DND-41 (cell line): Measurements from ENCODE around the gene SEMA7A.

Experiments
- ATAC-seq: fragments of 200-7000 bp; cut with Tn5 transposase; 3 replicates; pipeline ENCODE4 v1.9.1; 2021; ENCODE audit warnings: low read depth; ENCODE audit not compliant: insufficient read depth
- DNase-seq: peaks from one replicate; pipeline ENCODE4 v3.0.0-alpha.2; 2020
- H2AFZ ChIP-seq: 2 replicates; pipeline ENCODE4 v1.6.0; 2012; ENCODE audit warnings: low read depth, low read length
- H3K27ac ChIP-seq: 2 replicates; pipeline ENCODE4 v1.5.1; 2012; ENCODE audit warnings: low read length, inconsistent platforms
- H3K27me3 ChIP-seq: fragments of 200-600 bp; sonication (generic); 2 replicates; pipeline ENCODE4 v1.6.0; 2012; ENCODE audit warnings: low read length, mild to moderate bottlenecking, inconsistent platforms; ENCODE audit not compliant: insufficient read depth, poor library complexity
- H3K36me3 ChIP-seq: 2 replicates; pipeline ENCODE4 v1.5.1; 2012; ENCODE audit warnings: low read length, inconsistent platforms; ENCODE audit not compliant: insufficient read depth
- H3K4me1 ChIP-seq: 2 replicates; pipeline ENCODE4 v1.5.1; 2012; ENCODE audit warnings: mild to moderate bottlenecking, low read length; ENCODE audit not compliant: insufficient read depth
- H3K4me2 ChIP-seq: 2 replicates; pipeline ENCODE4 v1.6.0; 2012; ENCODE audit warnings: mild to moderate bottlenecking, moderate library complexity, low read length, inconsistent platforms; ENCODE audit not compliant: insufficient read depth
- H3K4me3 ChIP-seq, 2 experiments: fragments of 200-600 bp in 1 of 2; shearing (Covaris generic) in 1 of 2; 2 replicates each; pipeline ENCODE4 v1.5.1; 2012 to 2016; ENCODE audit warnings: inconsistent platforms in 2 of 2, low read length in 2 of 2, mild to moderate bottlenecking in 2 of 2, low read depth in 1 of 2, moderate library complexity in 1 of 2
- H3K79me2 ChIP-seq: 2 replicates; pipeline ENCODE4 v1.6.0; 2012; ENCODE audit warnings: low read length, inconsistent platforms; ENCODE audit not compliant: insufficient read depth
- H3K9ac ChIP-seq: 2 replicates; pipeline ENCODE4 v1.6.0; 2012; ENCODE audit warnings: low read depth, mild to moderate bottlenecking, inconsistent platforms, low read length, moderate library complexity
- H3K9me3 ChIP-seq: 2 replicates; pipeline ENCODE4 v1.5.1; 2012; ENCODE audit warnings: low read length, moderate library complexity, mild to moderate bottlenecking, inconsistent platforms; ENCODE audit not compliant: insufficient read depth, severe bottlenecking
- H4K20me1 ChIP-seq: 2 replicates; pipeline ENCODE4 v1.6.0; 2012; ENCODE audit warnings: low read length; ENCODE audit not compliant: insufficient read depth
- EZH2 ChIP-seq: IDR thresholded peaks from 3 replicates; pipeline ENCODE4 v1.6.1; 2012; ENCODE audit warnings: borderline replicate concordance, low read depth, mild to moderate bottlenecking, moderate library complexity, low read length, inconsistent platforms; ENCODE audit not compliant: severe bottlenecking
- TF ChIP-seq, protein P1 (sequence below): IDR thresholded peaks from 2 replicates; pipeline ENCODE4 v1.5.1; 2012; ENCODE audit warnings: borderline replicate concordance, low read length, moderate library complexity, mild to moderate bottlenecking; ENCODE audit not compliant: poor library complexity, severe bottlenecking; ENCODE audit errors: extremely low read depth

The SEMA7A gene

DNA sequence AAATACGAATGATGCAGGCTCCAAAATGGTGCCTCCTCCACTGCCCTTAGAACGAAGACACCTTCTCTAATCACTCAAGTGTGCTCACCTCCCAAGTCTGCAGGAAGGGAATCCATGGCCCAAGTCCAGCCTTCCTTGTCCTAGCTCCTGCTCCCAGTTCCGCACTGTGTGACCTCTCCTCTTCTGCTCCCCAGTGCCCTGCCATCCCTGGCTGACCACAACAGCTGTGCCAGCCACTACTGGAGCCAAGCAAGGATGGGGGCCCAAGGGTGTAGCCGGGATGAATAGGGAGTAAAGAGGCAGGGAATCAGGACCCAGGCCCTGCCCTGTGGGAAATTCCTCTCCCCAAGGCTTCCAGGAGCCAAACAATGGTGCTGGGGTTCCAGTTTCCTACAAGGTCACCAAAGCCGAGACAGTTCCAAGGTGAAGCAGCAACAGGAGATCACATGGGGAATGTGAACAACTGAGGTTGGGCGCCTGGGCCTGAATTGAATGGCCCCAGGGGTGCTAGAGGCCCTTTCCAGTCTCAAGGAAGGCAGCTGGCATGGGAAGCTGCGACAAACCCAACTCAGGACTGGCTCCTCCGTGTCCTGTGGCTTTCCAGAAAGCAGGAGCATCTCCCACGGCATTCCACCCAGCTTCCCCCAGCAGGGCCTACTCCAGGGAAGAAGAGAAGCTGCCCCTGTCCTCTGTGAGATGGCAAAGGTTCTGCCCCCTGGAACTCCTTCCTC, 20.2 kb downstream of the SEMA7A start:
- Histone ChIP-seq H3K79me2 (no peaks in the 10 kb centered on the region), H3K27me3 (no peaks in the 10 kb centered on the region), H3K4me3 (no peak overlapping the region), H4K20me1 (peaks cover 3% of the 10 kb centered on the region; the same call in 1 of the 2 replicates), H3K36me3 (peaks cover 68% of the 10 kb centered on the region), H2AFZ (no peak overlapping the region), H3K4me1 (peaks cover 17% of the 10 kb centered on the region), H3K27ac (peak overlapping the region; percentile 26; the same call in 1 of the 2 replicates), H3K4me2 (no peak overlapping the region), H3K9ac (no peak overlapping the region), H3K9me3 (no peaks in the 10 kb centered on the region)
- ATAC-seq (no peak), DNase-seq (no peak)
- TF ChIP-seq, protein P1, sequence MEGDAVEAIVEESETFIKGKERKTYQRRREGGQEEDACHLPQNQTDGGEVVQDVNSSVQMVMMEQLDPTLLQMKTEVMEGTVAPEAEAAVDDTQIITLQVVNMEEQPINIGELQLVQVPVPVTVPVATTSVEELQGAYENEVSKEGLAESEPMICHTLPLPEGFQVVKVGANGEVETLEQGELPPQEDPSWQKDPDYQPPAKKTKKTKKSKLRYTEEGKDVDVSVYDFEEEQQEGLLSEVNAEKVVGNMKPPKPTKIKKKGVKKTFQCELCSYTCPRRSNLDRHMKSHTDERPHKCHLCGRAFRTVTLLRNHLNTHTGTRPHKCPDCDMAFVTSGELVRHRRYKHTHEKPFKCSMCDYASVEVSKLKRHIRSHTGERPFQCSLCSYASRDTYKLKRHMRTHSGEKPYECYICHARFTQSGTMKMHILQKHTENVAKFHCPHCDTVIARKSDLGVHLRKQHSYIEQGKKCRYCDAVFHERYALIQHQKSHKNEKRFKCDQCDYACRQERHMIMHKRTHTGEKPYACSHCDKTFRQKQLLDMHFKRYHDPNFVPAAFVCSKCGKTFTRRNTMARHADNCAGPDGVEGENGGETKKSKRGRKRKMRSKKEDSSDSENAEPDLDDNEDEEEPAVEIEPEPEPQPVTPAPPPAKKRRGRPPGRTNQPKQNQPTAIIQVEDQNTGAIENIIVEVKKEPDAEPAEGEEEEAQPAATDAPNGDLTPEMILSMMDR, result no peak
- no peak for TF ChIP-seq EZH2

DNA sequence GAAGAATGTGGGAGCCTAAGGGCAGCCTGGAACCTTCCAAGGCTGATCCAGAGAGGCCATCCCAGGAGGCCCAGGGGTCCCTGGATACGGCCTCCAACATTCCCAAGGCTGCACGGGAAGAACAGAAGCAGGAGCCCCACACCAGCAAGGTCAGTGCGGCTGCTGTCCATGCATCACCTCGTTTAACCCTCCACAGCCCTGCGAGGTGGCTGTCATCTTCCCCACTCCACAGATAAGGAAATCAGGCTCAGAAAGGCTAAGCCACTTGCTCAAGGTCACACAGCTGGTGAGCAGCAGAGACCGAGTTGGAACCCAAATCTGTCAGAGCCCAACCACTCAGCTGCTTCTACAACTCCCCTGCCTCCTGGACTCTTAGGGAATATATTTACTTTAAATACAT, 21.6 kb downstream of the SEMA7A start:
- H3K9ac ChIP-seq, result no peak overlapping the region
- peaks cover 62% of the 10 kb centered on the region for H3K36me3 ChIP-seq
- DNase-seq, result no peak
- peaks cover 17% of the 10 kb centered on the region for H3K4me1 ChIP-seq
- no peak overlapping the region; the same call in 1 of the 2 replicates for H3K27ac ChIP-seq
- TF ChIP-seq, protein P1, result no peak
- TF ChIP-seq EZH2, result no peak
- no peaks in the 10 kb centered on the region for H4K20me1 ChIP-seq
- no peaks in the 10 kb centered on the region for H3K27me3 ChIP-seq
- no peak overlapping the region for H3K4me2 ChIP-seq
- H3K79me2 ChIP-seq, result no peaks in the 10 kb centered on the region
- no peak overlapping the region for H3K4me3 ChIP-seq
- H2AFZ ChIP-seq, result no peak overlapping the region
- no peak for ATAC-seq
- no peaks in the 10 kb centered on the region for H3K9me3 ChIP-seq

GRCh38 chr15:74411686-74412085, 22.1 kb downstream of the SEMA7A start:
- Histone ChIP-seq H3K9ac (no peak overlapping the region), H3K36me3 (peaks cover 57% of the 10 kb centered on the region), H3K4me3 (no peak overlapping the region), H3K9me3 (no peaks in the 10 kb centered on the region), H3K4me2 (no peak overlapping the region), H2AFZ (no peak overlapping the region), H3K4me1 (peaks cover 17% of the 10 kb centered on the region), H3K79me2 (no peaks in the 10 kb centered on the region), H3K27ac (no peak overlapping the region), H3K27me3 (no peaks in the 10 kb centered on the region), H4K20me1 (no peaks in the 10 kb centered on the region)
- no peak for DNase-seq
- TF ChIP-seq EZH2, result no peak
- TF ChIP-seq, protein P1, result no peak
- ATAC-seq, result no peak

GRCh38 chr15:74410502-74410901, 23.3 kb downstream of the SEMA7A start:
- Histone ChIP-seq H3K36me3 (peaks cover 45% of the 10 kb centered on the region), H3K27me3 (no peaks in the 10 kb centered on the region), H4K20me1 (no peaks in the 10 kb centered on the region), H3K9me3 (no peaks in the 10 kb centered on the region), H3K4me2 (no peak overlapping the region), H3K4me3 (no peak overlapping the region), H3K79me2 (no peaks in the 10 kb centered on the region), H3K4me1 (peaks cover 9% of the 10 kb centered on the region), H2AFZ (no peak overlapping the region), H3K27ac (no peak overlapping the region), H3K9ac (no peak overlapping the region)
- TF ChIP-seq, protein P1, result no peak
- TF ChIP-seq EZH2, result no peak
- DNase-seq (no peak), ATAC-seq (no peak)
